Stomach (tissue), 4 donors: ENCODE data around the gene PSMB4.

ENCODE experiments used
- POLR2A ChIP-seq, 4 donors: fragments of 450-650 bp; IDR thresholded peaks; one replicate each; pipeline ENCODE4 v1.6.1; 2016; ENCODE audit warnings: antibody characterized with exemption in 4 of 4, control low read depth in 2 of 4, mild to moderate bottlenecking in 1 of 4, moderate library complexity in 1 of 4
- TF ChIP-seq, protein P1 (sequence below), 7 experiments: fragments of 450-650 bp in 4 of 7; fragments of 200-600 bp in 3 of 7; sonication (generic) in 3 of 7; IDR thresholded peaks; one replicate each; pipeline ENCODE4 v1.5.1; 2016 to 2019; ENCODE audit warnings: antibody characterized with exemption in 7 of 7, control low read depth in 2 of 7, mild to moderate bottlenecking in 1 of 7

DNA sequence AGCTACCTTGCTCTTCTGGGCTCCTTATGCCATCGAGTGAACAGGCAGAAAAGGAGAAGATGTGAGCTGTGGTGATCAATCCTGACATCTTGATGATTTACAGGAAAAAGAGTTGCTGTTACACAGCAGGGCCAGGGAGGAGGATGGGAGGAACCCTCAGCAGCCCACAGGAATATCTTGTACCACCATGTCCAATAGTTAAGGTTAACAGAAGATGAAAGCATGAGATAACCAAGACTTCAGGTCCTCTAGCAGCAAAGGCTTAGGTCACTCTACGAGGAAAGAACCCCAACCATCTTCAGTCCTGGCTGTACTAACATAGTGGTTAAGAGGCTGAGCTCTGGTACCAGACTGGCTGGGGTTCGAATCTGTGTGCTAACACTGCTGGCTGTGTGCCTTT lies 14.8 kb upstream of the PSMB4 start:
- TF ChIP-seq, protein P1, sequence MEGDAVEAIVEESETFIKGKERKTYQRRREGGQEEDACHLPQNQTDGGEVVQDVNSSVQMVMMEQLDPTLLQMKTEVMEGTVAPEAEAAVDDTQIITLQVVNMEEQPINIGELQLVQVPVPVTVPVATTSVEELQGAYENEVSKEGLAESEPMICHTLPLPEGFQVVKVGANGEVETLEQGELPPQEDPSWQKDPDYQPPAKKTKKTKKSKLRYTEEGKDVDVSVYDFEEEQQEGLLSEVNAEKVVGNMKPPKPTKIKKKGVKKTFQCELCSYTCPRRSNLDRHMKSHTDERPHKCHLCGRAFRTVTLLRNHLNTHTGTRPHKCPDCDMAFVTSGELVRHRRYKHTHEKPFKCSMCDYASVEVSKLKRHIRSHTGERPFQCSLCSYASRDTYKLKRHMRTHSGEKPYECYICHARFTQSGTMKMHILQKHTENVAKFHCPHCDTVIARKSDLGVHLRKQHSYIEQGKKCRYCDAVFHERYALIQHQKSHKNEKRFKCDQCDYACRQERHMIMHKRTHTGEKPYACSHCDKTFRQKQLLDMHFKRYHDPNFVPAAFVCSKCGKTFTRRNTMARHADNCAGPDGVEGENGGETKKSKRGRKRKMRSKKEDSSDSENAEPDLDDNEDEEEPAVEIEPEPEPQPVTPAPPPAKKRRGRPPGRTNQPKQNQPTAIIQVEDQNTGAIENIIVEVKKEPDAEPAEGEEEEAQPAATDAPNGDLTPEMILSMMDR (IDR thresholded peaks at IDR 0.05) = no peak
- TF ChIP-seq POLR2A (IDR thresholded peaks at IDR 0.05) = no peak
